ENCODE data around the gene ULK3.

DNA sequence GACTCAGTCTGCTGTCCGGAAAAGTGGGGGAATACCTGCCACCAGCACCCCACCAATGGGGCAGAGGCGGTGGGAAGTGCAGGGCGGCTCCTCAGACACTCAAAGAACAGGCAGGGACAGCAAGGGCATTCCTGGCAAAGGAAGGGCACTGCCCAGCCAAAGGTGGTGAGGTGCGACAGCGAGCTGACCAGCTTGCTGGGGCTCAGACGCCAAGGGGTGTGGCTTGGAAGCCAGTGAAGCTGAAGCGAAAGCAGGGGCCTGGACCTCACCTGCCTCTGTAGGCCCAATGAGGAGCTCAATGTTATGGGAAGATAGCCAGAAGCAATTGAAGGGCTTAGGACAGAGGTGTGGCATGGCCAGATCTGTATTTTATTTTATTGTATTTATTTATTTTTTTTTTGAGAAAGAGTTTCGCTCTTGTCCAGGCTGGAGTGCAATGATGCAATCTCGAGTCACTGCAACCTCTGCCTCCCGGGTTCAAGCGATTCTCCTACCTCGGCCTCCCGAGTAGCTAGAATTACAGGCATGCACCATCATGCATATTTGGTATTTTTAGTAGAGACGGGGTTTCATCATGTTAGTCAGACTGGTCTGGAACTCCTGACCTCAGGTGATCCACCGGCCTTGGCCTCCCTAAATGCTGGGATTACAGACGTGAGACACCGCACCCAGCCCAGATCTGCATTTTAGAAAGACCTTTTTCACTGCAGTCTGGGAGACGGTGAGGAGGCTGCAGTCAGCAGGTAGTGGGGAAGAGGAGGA lies 34.7 kb downstream of the ULK3 start:
- TF ChIP-seq, protein P1, sequence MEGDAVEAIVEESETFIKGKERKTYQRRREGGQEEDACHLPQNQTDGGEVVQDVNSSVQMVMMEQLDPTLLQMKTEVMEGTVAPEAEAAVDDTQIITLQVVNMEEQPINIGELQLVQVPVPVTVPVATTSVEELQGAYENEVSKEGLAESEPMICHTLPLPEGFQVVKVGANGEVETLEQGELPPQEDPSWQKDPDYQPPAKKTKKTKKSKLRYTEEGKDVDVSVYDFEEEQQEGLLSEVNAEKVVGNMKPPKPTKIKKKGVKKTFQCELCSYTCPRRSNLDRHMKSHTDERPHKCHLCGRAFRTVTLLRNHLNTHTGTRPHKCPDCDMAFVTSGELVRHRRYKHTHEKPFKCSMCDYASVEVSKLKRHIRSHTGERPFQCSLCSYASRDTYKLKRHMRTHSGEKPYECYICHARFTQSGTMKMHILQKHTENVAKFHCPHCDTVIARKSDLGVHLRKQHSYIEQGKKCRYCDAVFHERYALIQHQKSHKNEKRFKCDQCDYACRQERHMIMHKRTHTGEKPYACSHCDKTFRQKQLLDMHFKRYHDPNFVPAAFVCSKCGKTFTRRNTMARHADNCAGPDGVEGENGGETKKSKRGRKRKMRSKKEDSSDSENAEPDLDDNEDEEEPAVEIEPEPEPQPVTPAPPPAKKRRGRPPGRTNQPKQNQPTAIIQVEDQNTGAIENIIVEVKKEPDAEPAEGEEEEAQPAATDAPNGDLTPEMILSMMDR (IDR thresholded peaks at IDR 0.05 in 8 of 11, conservative IDR thresholded peaks at IDR 0.05 in 3 of 11), result no peak
- TF ChIP-seq POLR2A (IDR thresholded peaks at IDR 0.05), result no peak

Data from spleen (tissue), 7 donors.